K562 (cell line): Measurements from ENCODE around the gene FOSL2. TPM values are rescaled to one million over a fixed set of nuclear protein-coding genes. Genes with fewer than 3 reads are reported as not detected.

Source experiments
- ATAC-seq: fragments of 200-7000 bp; cut with Tn5 transposase; 3 replicates; pipeline ENCODE4 v1.9.1; 2020; ENCODE audit warnings: moderate library complexity
- BruUV-seq: library from RNA; stranded (reverse); fragments of 400-500 nt; replicated peaks from 2 replicates; lab custom pipeline; 2021; lab: Mats Ljungman, UMichigan
- CTCF ChIA-PET: fragments of 300-600 bp; formaldehyde crosslinking; extraction: SDS; loops from one replicate; lab custom pipeline; 2021; ENCODE audit warnings: low intra/inter-chr PET ratio; lab: Yijun Ruan, JAX
- POLR2A ChIA-PET: fragments of 300-600, 350-650 bp; sonication (Branson Sonifier 250); formaldehyde crosslinking; extraction: SDS; loops from one replicate; lab custom pipeline; 2021; ENCODE audit warnings: antibody characterized with exemption, inconsistent platforms; lab: Yijun Ruan, JAX
- DNase-seq, 4 experiments: peaks; one replicate each; pipeline versions ENCODE4 v3.0.0 to v3.0.0-alpha.2; 2011 to 2018; ENCODE audit warnings: low spot score in 3 of 4, mixed read lengths in 3 of 4; ENCODE audit errors: extremely low read depth in 1 of 4
- FAIRE-seq: peaks from 2 replicates; lab custom pipeline; 2011; peaks lifted over from hg19 to GRCh38; lab: Jason Lieb, UNC
- H2AFZ ChIP-seq: 2 replicates; pipeline ENCODE4 v1.6.0; 2011; ENCODE audit warnings: low read depth, low read length, control low read depth, inconsistent platforms
- H3K27ac ChIP-seq: fragments of 200-600 bp; 3 replicates; pipeline ENCODE4 v1.8.0; 2011; ENCODE audit warnings: low read depth, mild to moderate bottlenecking, control low read depth, inconsistent platforms, low read length, moderate library complexity, mixed read lengths; ENCODE audit errors: extremely low read depth
- H3K27me3 ChIP-seq, 2 experiments: fragments of 300-600 bp in 1 of 2; 2 replicates in 1 of 2; 3 replicates in 1 of 2; pipeline versions ENCODE4 v1.6.0 to v1.8.0; 2011; ENCODE audit warnings: inconsistent platforms in 2 of 2, low read length in 2 of 2, mild to moderate bottlenecking in 1 of 2, mixed read lengths in 1 of 2, moderate library complexity in 1 of 2; ENCODE audit not compliant: control insufficient read depth in 2 of 2, insufficient read depth in 2 of 2
- H3K36me3 ChIP-seq: fragments of 300-600 bp; 3 replicates; pipeline ENCODE4 v1.8.0; 2011; ENCODE audit warnings: mild to moderate bottlenecking, low read length, inconsistent platforms; ENCODE audit not compliant: control insufficient read depth, insufficient read depth
- H3K4me1 ChIP-seq, 2 experiments: fragments of 200-600 bp in 1 of 2; replicated peaks in 1 of 2; 2 replicates in 1 of 2; 3 replicates in 1 of 2; pipeline versions ENCODE4 v1.5.1 to v1.8.0; 2011; ENCODE audit warnings: inconsistent platforms in 2 of 2, low read length in 2 of 2, mild to moderate bottlenecking in 1 of 2, mixed read lengths in 1 of 2, moderate library complexity in 1 of 2; ENCODE audit not compliant: control insufficient read depth in 2 of 2, insufficient read depth in 2 of 2
- H3K4me2 ChIP-seq: 2 replicates; pipeline ENCODE4 v1.6.1; 2011; ENCODE audit warnings: low read length, control low read depth, inconsistent platforms, mixed read lengths; ENCODE audit not compliant: insufficient read depth
- H3K4me3 ChIP-seq: fragments of 200-600 bp; sonication (generic), shearing (Covaris generic); 2 replicates; pipeline ENCODE4 v1.5.1; 2016; ENCODE audit warnings: control low read depth, inconsistent platforms
- H3K79me2 ChIP-seq: fragments of 200-600 bp; 3 replicates; pipeline ENCODE4 v1.8.0; 2011; ENCODE audit warnings: low read length, inconsistent platforms; ENCODE audit not compliant: control insufficient read depth, insufficient read depth
- H3K9ac ChIP-seq, 2 experiments: 2 replicates each; pipeline versions ENCODE4 v1.6.0 to v1.6.1; 2011; ENCODE audit warnings: low read depth in 2 of 2, low read length in 2 of 2, control low read depth in 1 of 2, inconsistent platforms in 1 of 2, mild to moderate bottlenecking in 1 of 2, mixed read lengths in 1 of 2; ENCODE audit not compliant: insufficient read depth in 1 of 2
- H3K9me1 ChIP-seq: one replicate; pipeline ENCODE4 v1.6.0; 2011; ENCODE audit warnings: inconsistent platforms, mild to moderate bottlenecking, low read length, moderate library complexity; ENCODE audit not compliant: control insufficient read depth, insufficient read depth
- H3K9me3 ChIP-seq: replicated peaks from 2 replicates; pipeline ENCODE4 v1.5.1; 2011; ENCODE audit warnings: low read depth, low read length, inconsistent platforms; ENCODE audit not compliant: control insufficient read depth, insufficient read depth
- H4K20me1 ChIP-seq: replicated peaks from 2 replicates; pipeline ENCODE4 v1.6.1; 2011; ENCODE audit warnings: low read length, inconsistent platforms, mixed read lengths; ENCODE audit not compliant: control insufficient read depth, insufficient read depth
- CBFB ChIP-seq: sonication (generic); formaldehyde crosslinking; IDR thresholded peaks from 2 replicates; pipeline ENCODE4 v1.4.0; 2020; ENCODE audit warnings: mild to moderate bottlenecking, missing genetic modification reagents
- DIDO1 ChIP-seq: fragments of 450-650 bp; IDR thresholded peaks from 2 replicates; pipeline ENCODE4 v1.6.1; 2016; ENCODE audit warnings: low read depth, missing biosample characterization, missing genetic modification characterization
- FIP1L1 ChIP-seq: fragments of 200-400 bp; formaldehyde crosslinking; IDR thresholded peaks from 2 replicates; pipeline ENCODE4 v1.6.1; 2018; ENCODE audit warnings: mild to moderate bottlenecking, low read depth, low read length; ENCODE audit not compliant: poor library complexity, severe bottlenecking
- FOXK1 ChIP-seq: sonication (generic); formaldehyde crosslinking; IDR thresholded peaks from 2 replicates; pipeline ENCODE4 v1.8.0; 2022; ENCODE audit warnings: missing genetic modification reagents, mild to moderate bottlenecking, borderline replicate concordance
- NFATC3 ChIP-seq: fragments of 450-650 bp; IDR thresholded peaks from 2 replicates; pipeline ENCODE4 v1.6.1; 2017; ENCODE audit warnings: mild to moderate bottlenecking
- PYGO2 ChIP-seq: fragments of 450-650 bp; IDR thresholded peaks from 2 replicates; pipeline ENCODE4 v1.6.1; 2016; ENCODE audit warnings: mild to moderate bottlenecking, missing genetic modification characterization, moderate library complexity, missing compliant biosample characterization
- ZNF445 ChIP-seq: fragments of 250-450 bp; sonication (Bioruptor Pico); IDR thresholded peaks from 2 replicates; pipeline ENCODE4 v1.4.0; 2020; ENCODE audit warnings: low read depth, mild to moderate bottlenecking, moderate library complexity
- ZNF561 ChIP-seq: fragments of 450-650 bp; formaldehyde crosslinking; conservative IDR thresholded peaks from 2 replicates; pipeline ENCODE4 v1.4.0; 2020; ENCODE audit warnings: mild to moderate bottlenecking, moderate library complexity
- ZSCAN32 ChIP-seq: fragments of 450-650 bp; formaldehyde crosslinking; IDR thresholded peaks from 2 replicates; pipeline ENCODE4 v1.4.0; 2020; ENCODE audit warnings: mild to moderate bottlenecking, moderate library complexity
- WGBS: fragments of 100-300 bp; shearing (Covaris generic); methylation state at CpG from one replicate; pipeline ENCODE4 v1.1.6; 2016; ENCODE audit warnings: low coverage, mixed read lengths; ENCODE audit not compliant: insufficient coverage; ENCODE audit errors: missing lambda C conversion rate; 5-methylcytosine and 5-hydroxymethylcytosine counted together
- in situ Hi-C: fragments of 300-500 bp; cut with MboI; formaldehyde crosslinking; loops from 4 replicates; pipeline ENCODE4 v1.15.0; 2018; ENCODE audit warnings: inconsistent platforms, mixed read lengths
- intact Hi-C: fragments of 100-400 bp; cut with micrococcal nuclease; formaldehyde crosslinking; loops from 2 replicates; pipeline ENCODE4 v1.14.2; 2022
- polyA plus RNA-seq, 8 experiments: library from polyadenylated mRNA; depleted of rRNA in 4 of 8; stranded (reverse) in 5 of 8; unstranded in 3 of 8; fragments of >200 nt; fragmentation: Nextera tagmentation in 2 of 8; fragmentation: Illumina TruSeq in 1 of 8; extraction: Ambion mirVana in 2 of 8; extraction: Trizol in 1 of 8; gene quantifications; 2 replicates each; pipeline versions ENCODE4 v1.2.1 to v1.2.3, GENCODE V29; 2011 to 2014; ENCODE audit warnings: inconsistent platforms in 1 of 8, missing spikeins in 1 of 8
- total RNA-seq, 7 experiments: library from RNA; depleted of rRNA in 6 of 7; stranded (reverse); fragments of >200 nt in 6 of 7; fragmentation: Illumina TruSeq in 2 of 7; extraction: Trizol in 2 of 7; gene quantifications; 2 replicates each; pipeline versions ENCODE4 v1.2.1 to v1.2.3, GENCODE V29; 2011 to 2021; ENCODE audit warnings: low replicate concordance in 1 of 7

Gene FOSL2
- total and polyA plus RNA-seq, 9 of the 15 experiments (the other 6 are each of a cell fraction or from before 2014, with no cell fraction given), result 0.04 to 2.9 (median 0.80) TPM

- DNase-seq, result no peak
- no peak for FAIRE-seq
- in situ Hi-C loops, result no loop called here
- Histone ChIP-seq H3K9ac (no peak overlapping the region), H3K79me2 (no peaks in the 10 kb centered on the region), H3K9me3 (no peaks in the 10 kb centered on the region), H3K36me3 (no peaks in the 10 kb centered on the region), H4K20me1 (no peaks in the 10 kb centered on the region), H3K4me2 (no peak overlapping the region), H3K4me1 (peaks cover 5 to 50% of the 10 kb centered on the region in 2 experiments; a peak in 3 of 5 replicates)
- no peak for ATAC-seq
- no TSS peak for BruUV-seq
- CTCF ChIA-PET, result no interaction called here
- POLR2A ChIA-PET, result no interaction called here
- WGBS, result 77% methylated on average over 9 of the region's 10 CpGs
- TF ChIP-seq DIDO1 (no peak), FOXK1 (CRISPR knock-in tag) (no peak), CBFB (CRISPR knock-in tag) (no peak), PYGO2 (tag) (no peak), ZSCAN32 (no peak), FIP1L1 (no peak)
- TF ChIP-seq, all 486 proteins: peak for 0
- no peak overlapping the region for H3K4me3 ChIP-seq
- H3K27me3 ChIP-seq, result no peaks in the 10 kb centered on the region
- H3K27ac ChIP-seq, result no peak overlapping the region
- H2AFZ ChIP-seq, result no peak overlapping the region
- intact Hi-C loops, result no loop called here
- H3K9me1 ChIP-seq, result no peaks in the 10 kb centered on the region
Measured at GRCh38 chr2:28348149-28348567, 44.5 kb upstream of the FOSL2 start.

GRCh38 chr2:28348921-28349320, 43.7 kb upstream of the FOSL2 start:
- POLR2A ChIA-PET, result no interaction called here
- Histone ChIP-seq H3K4me1 (peaks cover 0 to 47% of the 10 kb centered on the region in 2 experiments; a peak in 2 of 5 replicates), H3K9me3 (no peaks in the 10 kb centered on the region), H3K36me3 (no peaks in the 10 kb centered on the region), H3K9ac (no peak overlapping the region), H3K79me2 (no peaks in the 10 kb centered on the region), H3K27ac (no peak overlapping the region), H3K4me2 (no peak overlapping the region), H3K4me3 (no peak overlapping the region), H2AFZ (no peak overlapping the region), H4K20me1 (no peaks in the 10 kb centered on the region), H3K9me1 (no peaks in the 10 kb centered on the region), H3K27me3 (no peaks in the 10 kb centered on the region)
- intact Hi-C loops (no loop called here), in situ Hi-C loops (no loop called here)
- DNase-seq (no peak), ATAC-seq (no peak), FAIRE-seq (no peak)
- TF ChIP-seq NFATC3 (no peak), ZNF445 (CRISPR knock-in tag) (no peak), ZNF561 (CRISPR knock-in tag) (no peak)
- BruUV-seq, result no TSS peak
- WGBS, result 80% methylated on average over 11 of the region's 11 CpGs
- CTCF ChIA-PET, result no interaction called here
